GM21737 (cell line): ENCODE data around the gene UNC50.

Experiments used
- ATAC-seq: cut with Tn5 transposase; IDR thresholded peaks from one replicate; pipeline ENCODE4 v1.9.1; 2021; ENCODE audit warnings: mild to moderate bottlenecking, moderate library complexity; ENCODE audit not compliant: unreplicated experiment

Gene UNC50

DNA sequence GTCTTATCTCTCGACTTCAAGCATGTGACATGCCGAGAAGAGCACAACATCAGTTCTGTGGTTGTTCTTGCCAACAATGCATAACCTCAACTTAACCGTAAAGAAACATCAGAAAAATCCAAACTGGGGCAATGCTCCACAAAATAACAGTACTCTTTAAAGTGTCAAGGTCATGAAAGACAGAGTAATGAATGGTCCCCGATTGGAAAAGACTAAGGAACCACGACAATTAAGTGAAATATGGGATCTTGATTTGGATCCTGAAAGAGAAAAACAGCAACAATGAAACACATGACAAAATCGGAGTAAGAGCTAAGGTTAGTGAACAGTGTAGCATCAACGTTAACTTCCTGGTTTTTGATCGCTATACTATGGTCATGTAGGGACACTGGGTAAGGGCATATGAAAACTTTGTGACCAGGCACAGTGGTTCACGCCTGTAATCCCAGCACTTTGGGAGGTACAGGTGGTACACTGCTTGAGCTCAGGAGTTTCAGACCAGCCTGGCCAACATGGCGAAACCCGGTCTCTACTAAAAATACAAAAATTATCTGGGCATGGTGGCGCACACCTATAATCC lies 55.2 kb downstream of the UNC50 start:
- no peak for ATAC-seq

DNA sequence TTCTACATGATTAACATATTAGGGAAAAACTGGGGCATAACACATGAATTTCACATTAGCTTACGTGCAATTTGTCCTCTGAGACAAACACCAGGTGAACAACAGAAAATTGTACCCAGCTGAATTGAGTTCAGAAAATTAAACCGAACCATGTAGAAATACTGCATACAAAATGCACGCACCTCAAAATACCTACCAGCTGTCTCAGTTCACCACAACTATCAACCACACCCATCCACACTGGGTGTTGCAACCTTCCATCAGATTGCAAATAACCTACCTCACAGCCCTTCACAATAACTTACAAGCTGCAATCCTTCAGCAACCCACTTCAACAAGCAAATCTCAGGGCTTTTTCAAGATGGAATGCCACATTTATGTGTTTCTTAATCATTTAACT lies 55.9 kb downstream of the UNC50 start:
- no peak for ATAC-seq

DNA sequence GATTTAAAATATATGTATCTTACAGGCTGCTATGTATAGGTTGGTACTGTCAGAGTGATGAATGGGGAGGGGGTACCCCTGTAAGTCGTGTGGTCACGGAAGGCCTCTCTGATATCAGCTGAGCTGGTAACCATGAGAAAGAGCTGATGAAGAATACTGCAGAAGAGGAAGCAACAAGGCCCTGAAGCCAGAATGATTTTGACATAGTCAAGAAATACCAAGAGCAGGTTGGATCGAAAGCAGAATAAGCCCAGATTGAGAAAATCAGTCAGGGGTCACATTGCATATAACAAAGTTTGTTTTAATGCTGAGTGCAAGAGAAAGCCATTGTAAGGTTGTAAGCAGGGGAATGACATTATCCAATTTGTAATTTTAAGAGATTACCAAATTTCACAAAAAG lies 57.3 kb downstream of the UNC50 start:
- no peak for ATAC-seq
